HCT116 (cell line): ENCODE measurements around the gene BARX1.

Experiments
- ZNF274 ChIP-seq: fragments of 200-500 bp; sonication (Bioruptor generic); IDR thresholded peaks from 2 replicates; pipeline ENCODE4 v1.6.1; 2014; ENCODE audit warnings: mild to moderate bottlenecking, low read depth, low read length, inconsistent platforms
- TF ChIP-seq, protein P1 (sequence below), 3 experiments: fragments of 200-600 bp in 1 of 3; sonication (generic) in 1 of 3; IDR thresholded peaks in 2 of 3; conservative IDR thresholded peaks in 1 of 3; 2 replicates each; pipeline ENCODE4 v1.5.1; 2012 to 2017; ENCODE audit warnings: low read depth in 2 of 3, low read length in 2 of 3, antibody characterized with exemption in 1 of 3, borderline replicate concordance in 1 of 3, control low read depth in 1 of 3, mild to moderate bottlenecking in 1 of 3, mixed read lengths in 1 of 3, mixed run types in 1 of 3, moderate library complexity in 1 of 3; ENCODE audit not compliant: insufficient read depth in 1 of 3
- TF ChIP-seq, protein P2 (sequence below): IDR thresholded peaks from 2 replicates; pipeline ENCODE4 v1.6.1; 2012

DNA sequence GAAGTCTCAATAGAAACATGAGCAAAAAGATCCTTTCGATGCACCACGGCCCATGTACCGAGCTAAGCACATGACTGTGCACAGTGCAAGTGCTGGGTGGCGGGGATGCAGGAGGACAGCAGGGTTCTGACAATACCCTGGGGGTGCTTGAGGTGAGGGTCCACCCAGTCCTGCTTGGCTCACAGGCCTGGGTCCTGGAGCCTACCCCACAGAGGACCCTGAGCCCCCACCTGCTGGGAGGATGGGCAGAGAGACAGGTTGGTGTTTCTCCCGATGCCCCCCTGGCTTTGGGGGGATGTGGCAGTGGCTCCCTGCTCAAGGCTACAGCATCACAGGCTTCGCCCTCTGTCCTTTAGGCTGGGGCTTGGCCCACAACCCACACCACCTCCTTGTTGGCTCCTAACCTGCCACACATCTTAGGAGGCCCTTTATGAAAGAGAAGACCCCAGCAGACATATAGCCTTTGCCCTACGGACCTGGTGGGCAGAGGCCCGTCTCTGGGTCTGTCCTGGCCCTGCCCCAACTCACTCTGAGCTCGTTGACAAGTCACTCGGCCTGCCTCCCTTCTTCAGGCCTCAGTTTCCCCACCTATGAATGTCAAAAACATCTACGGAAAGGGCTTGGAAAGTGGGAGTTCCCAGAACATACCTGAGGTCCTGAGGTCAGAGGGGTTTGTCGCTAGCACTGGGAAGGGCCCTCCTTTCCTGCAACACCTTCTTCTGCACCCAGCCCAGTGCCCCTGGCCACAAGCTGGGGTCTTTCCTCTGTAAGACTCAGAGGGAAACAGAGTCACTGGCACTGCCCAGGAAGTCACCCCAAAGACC, 50.3 kb downstream of the BARX1 start:
- TF ChIP-seq ZNF274 = no peak
- TF ChIP-seq, protein P1, sequence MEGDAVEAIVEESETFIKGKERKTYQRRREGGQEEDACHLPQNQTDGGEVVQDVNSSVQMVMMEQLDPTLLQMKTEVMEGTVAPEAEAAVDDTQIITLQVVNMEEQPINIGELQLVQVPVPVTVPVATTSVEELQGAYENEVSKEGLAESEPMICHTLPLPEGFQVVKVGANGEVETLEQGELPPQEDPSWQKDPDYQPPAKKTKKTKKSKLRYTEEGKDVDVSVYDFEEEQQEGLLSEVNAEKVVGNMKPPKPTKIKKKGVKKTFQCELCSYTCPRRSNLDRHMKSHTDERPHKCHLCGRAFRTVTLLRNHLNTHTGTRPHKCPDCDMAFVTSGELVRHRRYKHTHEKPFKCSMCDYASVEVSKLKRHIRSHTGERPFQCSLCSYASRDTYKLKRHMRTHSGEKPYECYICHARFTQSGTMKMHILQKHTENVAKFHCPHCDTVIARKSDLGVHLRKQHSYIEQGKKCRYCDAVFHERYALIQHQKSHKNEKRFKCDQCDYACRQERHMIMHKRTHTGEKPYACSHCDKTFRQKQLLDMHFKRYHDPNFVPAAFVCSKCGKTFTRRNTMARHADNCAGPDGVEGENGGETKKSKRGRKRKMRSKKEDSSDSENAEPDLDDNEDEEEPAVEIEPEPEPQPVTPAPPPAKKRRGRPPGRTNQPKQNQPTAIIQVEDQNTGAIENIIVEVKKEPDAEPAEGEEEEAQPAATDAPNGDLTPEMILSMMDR (IDR thresholded peaks at IDR 0.05 in 2 of 3, conservative IDR thresholded peaks at IDR 0.05 in 1 of 3; ENCODE audit: borderline replicate concordance in 1 of 3, insufficient read depth in 1 of 3, low read depth in 2 of 3, low read length in 2 of 3) = no peak
- TF ChIP-seq, protein P2, sequence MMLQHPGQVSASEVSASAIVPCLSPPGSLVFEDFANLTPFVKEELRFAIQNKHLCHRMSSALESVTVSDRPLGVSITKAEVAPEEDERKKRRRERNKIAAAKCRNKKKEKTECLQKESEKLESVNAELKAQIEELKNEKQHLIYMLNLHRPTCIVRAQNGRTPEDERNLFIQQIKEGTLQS = no peak
